SJCRH30 (cell line): ENCODE data around the gene GPHN. TPM values are rescaled to one million over a fixed set of nuclear protein-coding genes. Genes with fewer than 3 reads are reported as not detected.

Experiments
- DNase-seq, 2 experiments: peaks; one replicate each; pipeline ENCODE4 v3.0.0-alpha.2; 2015 to 2020
- H3K27ac ChIP-seq: fragments of 250-450 bp; sonication (Bioruptor Pico); 2 replicates; pipeline ENCODE4 v1.5.1; 2020; ENCODE audit warnings: mild to moderate bottlenecking, moderate library complexity
- H3K27me3 ChIP-seq: fragments of 250-450 bp; sonication (Bioruptor Pico); 2 replicates; pipeline ENCODE4 v1.5.1; 2020; ENCODE audit warnings: mild to moderate bottlenecking, moderate library complexity
- H3K36me3 ChIP-seq: fragments of 250-450 bp; sonication (Bioruptor Pico); 2 replicates; pipeline ENCODE4 v1.5.1; 2020; ENCODE audit warnings: mild to moderate bottlenecking, moderate library complexity
- H3K4me1 ChIP-seq: fragments of 250-450 bp; sonication (Bioruptor Pico); 2 replicates; pipeline ENCODE4 v1.5.1; 2020; ENCODE audit warnings: mild to moderate bottlenecking, moderate library complexity
- H3K4me3 ChIP-seq: fragments of 250-450 bp; sonication (Bioruptor Pico); 2 replicates; pipeline ENCODE4 v1.5.1; 2020; ENCODE audit warnings: mild to moderate bottlenecking, moderate library complexity
- H3K9me3 ChIP-seq: fragments of 250-450 bp; sonication (Bioruptor Pico); replicated peaks from 2 replicates; pipeline ENCODE4 v1.5.1; 2020; ENCODE audit warnings: mild to moderate bottlenecking, moderate library complexity
- total RNA-seq: library from RNA; depleted of rRNA; stranded (reverse); fragments of >200 nt; shearing (Covaris generic); gene quantifications from 2 replicates; pipeline ENCODE4 v1.2.3, GENCODE V29; 2014

GPHN gene
- total RNA-seq, 1 experiment from 2014 or later = 29.6 TPM

- no peak overlapping the region for H3K27ac ChIP-seq
- no peak overlapping the region for H3K4me3 ChIP-seq
- no peak for DNase-seq
- no peaks in the 10 kb centered on the region for H3K27me3 ChIP-seq
- no peaks in the 10 kb centered on the region for H3K4me1 ChIP-seq
- no peaks in the 10 kb centered on the region for H3K9me3 ChIP-seq
- no peaks in the 10 kb centered on the region for H3K36me3 ChIP-seq
These were observed 373.6 kb downstream of the GPHN start for GRCh38 chr14:66881596-66881995.

- 0 out of 2 replicates have a peak, but pooled peaks cover 3% of the 10 kb centered on the region for H3K36me3 ChIP-seq
- H3K9me3 ChIP-seq = no peaks in the 10 kb centered on the region
- no peak overlapping the region for H3K4me3 ChIP-seq
- DNase-seq = no peak
- no peaks in the 10 kb centered on the region for H3K4me1 ChIP-seq
- H3K27me3 ChIP-seq = no peaks in the 10 kb centered on the region
- no peak overlapping the region for H3K27ac ChIP-seq
These were observed 376.2 kb downstream of the GPHN start for GRCh38 chr14:66884149-66884548.

DNA sequence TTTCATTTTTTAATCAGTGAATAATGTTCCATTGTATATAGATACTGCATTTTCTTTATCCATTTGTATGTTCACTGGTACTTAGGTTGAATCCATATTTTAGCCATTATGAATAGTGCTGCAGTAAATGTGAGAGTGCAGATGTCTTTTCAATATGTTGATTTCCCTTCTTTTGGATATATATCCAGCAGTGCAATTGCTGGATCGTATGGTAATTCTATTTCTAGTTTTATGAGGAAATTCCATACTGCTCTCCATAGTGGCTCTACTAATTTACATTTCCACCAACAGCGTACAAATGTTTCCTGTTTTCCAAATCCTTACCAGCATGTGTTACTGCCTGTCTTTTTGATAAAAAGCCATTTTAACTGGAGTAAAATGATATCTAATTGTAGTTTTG is 392.8 kb downstream of the GPHN start:
- Histone ChIP-seq H3K4me1 (no peaks in the 10 kb centered on the region), H3K27me3 (no peaks in the 10 kb centered on the region), H3K36me3 (no peaks in the 10 kb centered on the region), H3K9me3 (no peaks in the 10 kb centered on the region), H3K27ac (no peak overlapping the region), H3K4me3 (no peak overlapping the region)
- no peak for DNase-seq

DNA sequence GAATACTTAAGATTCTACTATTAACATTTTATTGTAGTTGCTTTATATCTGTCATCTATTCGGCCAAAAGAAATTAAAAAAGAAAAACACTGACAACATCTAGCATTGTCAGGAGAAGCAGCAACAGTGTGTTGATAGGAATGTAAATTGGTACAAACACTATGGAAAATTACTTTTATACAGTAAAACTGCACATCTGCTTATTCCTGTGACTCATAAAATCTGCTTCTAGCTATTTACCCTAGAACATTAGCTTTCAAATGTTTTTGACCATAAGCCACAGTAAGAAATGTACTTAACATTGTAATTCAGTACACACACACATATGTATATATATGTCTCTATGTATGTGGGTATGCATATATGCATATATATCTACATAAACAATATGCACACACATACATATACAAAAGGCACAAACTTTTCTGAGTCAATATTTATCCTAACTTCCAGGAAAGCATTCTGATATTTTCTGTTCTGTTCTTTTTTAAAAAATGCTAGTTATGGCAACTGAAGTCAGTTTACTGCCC is 402.4 kb downstream of the GPHN start:
- H3K27ac ChIP-seq = no peak overlapping the region
- no peak overlapping the region for H3K4me3 ChIP-seq
- H3K36me3 ChIP-seq = no peaks in the 10 kb centered on the region
- H3K27me3 ChIP-seq = no peaks in the 10 kb centered on the region
- no peak for DNase-seq
- no peaks in the 10 kb centered on the region for H3K4me1 ChIP-seq
- H3K9me3 ChIP-seq = no peaks in the 10 kb centered on the region

GRCh38 chr14:66916421-66916820 is 408.5 kb downstream of the GPHN start:
- no peaks in the 10 kb centered on the region for H3K9me3 ChIP-seq
- DNase-seq = no peak
- H3K4me1 ChIP-seq = no peaks in the 10 kb centered on the region
- H3K4me3 ChIP-seq = no peak overlapping the region
- H3K27ac ChIP-seq = no peak overlapping the region
- H3K36me3 ChIP-seq = no peaks in the 10 kb centered on the region
- H3K27me3 ChIP-seq = no peaks in the 10 kb centered on the region

DNA sequence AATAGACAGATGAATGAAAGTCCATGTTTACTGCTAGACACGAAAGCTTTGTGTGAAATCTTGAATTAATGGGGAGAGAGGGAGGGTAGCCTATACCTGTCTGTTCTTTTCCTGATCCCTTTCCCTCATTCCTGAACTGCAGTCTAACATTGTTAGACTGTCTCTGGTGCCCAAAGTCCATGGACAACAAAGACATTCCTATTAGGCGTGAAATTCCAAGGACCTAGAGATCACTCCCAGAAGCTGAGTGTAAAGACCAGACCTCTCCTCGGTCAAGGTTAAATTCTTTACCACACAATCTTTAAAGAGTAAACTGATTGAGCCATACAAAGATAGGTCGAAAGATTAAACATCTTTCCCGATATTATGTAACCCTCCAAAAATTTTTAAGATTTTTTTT is 410.6 kb downstream of the GPHN start:
- Histone ChIP-seq H3K9me3 (no peaks in the 10 kb centered on the region), H3K4me1 (no peaks in the 10 kb centered on the region), H3K4me3 (no peak overlapping the region), H3K36me3 (peaks cover 8% of the 10 kb centered on the region; the same call in 1 of the 2 replicates), H3K27ac (no peak overlapping the region), H3K27me3 (no peaks in the 10 kb centered on the region)
- DNase-seq = no peak

- Histone ChIP-seq H3K27me3 (no peaks in the 10 kb centered on the region), H3K27ac (no peak overlapping the region), H3K36me3 (peaks cover 8% of the 10 kb centered on the region; the same call in 1 of the 2 replicates), H3K4me1 (no peaks in the 10 kb centered on the region), H3K4me3 (no peak overlapping the region), H3K9me3 (no peaks in the 10 kb centered on the region)
- no peak for DNase-seq
These were observed 412.2 kb downstream of the GPHN start for GRCh38 chr14:66920196-66920595.

DNA sequence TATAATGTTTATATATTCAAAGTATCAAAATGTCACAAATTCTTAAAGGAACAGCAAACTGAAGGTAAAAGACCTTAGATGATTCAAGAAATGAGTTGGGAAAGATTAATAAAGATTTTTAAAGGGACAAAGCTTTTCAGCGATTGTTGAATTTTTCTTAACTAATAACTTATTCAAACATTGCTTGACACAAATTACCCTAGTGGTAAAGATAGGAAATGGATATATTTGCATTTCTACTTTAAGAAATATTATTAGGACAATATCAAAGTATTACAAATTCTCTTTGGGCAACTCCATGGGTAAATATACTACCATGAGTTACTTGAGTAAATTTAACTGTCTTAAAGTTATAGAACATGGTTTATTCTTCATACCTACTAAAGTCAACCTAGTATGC is 415.3 kb downstream of the GPHN start:
- Histone ChIP-seq H3K36me3 (peaks cover 8% of the 10 kb centered on the region; the same call in 1 of the 2 replicates), H3K27me3 (no peaks in the 10 kb centered on the region), H3K4me1 (no peaks in the 10 kb centered on the region), H3K9me3 (no peaks in the 10 kb centered on the region), H3K27ac (no peak overlapping the region), H3K4me3 (no peak overlapping the region)
- DNase-seq = no peak

- Histone ChIP-seq H3K4me3 (no peak overlapping the region), H3K27me3 (no peaks in the 10 kb centered on the region), H3K27ac (no peak overlapping the region), H3K4me1 (no peaks in the 10 kb centered on the region), H3K9me3 (peaks cover 9% of the 10 kb centered on the region), H3K36me3 (peaks cover 15% of the 10 kb centered on the region)
- no peak for DNase-seq
These were observed 431.5 kb downstream of the GPHN start for GRCh38 chr14:66939409-66939808.

- H3K4me1 ChIP-seq = no peaks in the 10 kb centered on the region
- H3K36me3 ChIP-seq = peaks cover 18% of the 10 kb centered on the region
- no peak overlapping the region for H3K4me3 ChIP-seq
- peak; percentile 26 to 29 for DNase-seq
- peaks cover 20% of the 10 kb centered on the region for H3K9me3 ChIP-seq
- no peaks in the 10 kb centered on the region for H3K27me3 ChIP-seq
- no peak overlapping the region for H3K27ac ChIP-seq
These were observed 436.9 kb downstream of the GPHN start for GRCh38 chr14:66944872-66945271.

- H3K27me3 ChIP-seq = no peaks in the 10 kb centered on the region
- peaks cover 8% of the 10 kb centered on the region; the same call in 1 of the 2 replicates for H3K36me3 ChIP-seq
- H3K27ac ChIP-seq = no peak overlapping the region
- H3K4me3 ChIP-seq = no peak overlapping the region
- 0 out of 2 replicates have a peak, but pooled peaks cover 7% of the 10 kb centered on the region for H3K9me3 ChIP-seq
- no peak for DNase-seq
- H3K4me1 ChIP-seq = no peaks in the 10 kb centered on the region
These were observed 447.2 kb downstream of the GPHN start for GRCh38 chr14:66955159-66955558.

DNA sequence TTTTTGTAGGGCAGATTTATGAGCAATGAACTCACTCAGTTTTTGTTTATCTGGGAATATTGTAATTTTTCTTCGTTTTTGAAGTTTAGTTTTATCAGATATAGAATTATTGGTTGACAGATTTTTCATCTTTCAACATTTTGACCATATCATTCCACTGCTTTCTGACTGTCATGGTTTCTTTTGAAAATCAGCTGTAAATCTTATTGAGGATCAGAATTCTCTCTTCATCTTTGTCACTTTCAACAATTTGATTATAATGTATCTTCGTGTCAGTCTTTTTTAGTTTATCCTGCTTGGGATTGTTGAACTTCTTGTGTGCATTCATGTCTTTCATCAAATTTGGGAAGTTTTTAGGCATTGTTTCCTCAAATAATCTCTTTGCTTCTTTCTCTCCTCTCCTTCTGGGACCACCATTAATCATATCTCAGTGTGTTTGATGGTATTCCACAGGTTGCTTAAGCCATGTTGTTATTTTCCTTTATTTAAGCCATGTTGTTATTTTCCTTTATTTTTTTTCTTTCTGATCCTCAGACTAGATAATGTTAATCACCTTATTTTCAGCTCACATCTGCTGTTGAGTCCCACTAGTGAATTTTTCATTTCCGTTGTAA is 451.6 kb downstream of the GPHN start:
- no peak for DNase-seq
- peaks cover 8% of the 10 kb centered on the region; the same call in 1 of the 2 replicates for H3K36me3 ChIP-seq
- 0 out of 2 replicates have a peak, but pooled peaks cover 7% of the 10 kb centered on the region for H3K9me3 ChIP-seq
- H3K27me3 ChIP-seq = no peaks in the 10 kb centered on the region
- no peak overlapping the region for H3K4me3 ChIP-seq
- no peak overlapping the region for H3K27ac ChIP-seq
- H3K4me1 ChIP-seq = no peaks in the 10 kb centered on the region

DNA sequence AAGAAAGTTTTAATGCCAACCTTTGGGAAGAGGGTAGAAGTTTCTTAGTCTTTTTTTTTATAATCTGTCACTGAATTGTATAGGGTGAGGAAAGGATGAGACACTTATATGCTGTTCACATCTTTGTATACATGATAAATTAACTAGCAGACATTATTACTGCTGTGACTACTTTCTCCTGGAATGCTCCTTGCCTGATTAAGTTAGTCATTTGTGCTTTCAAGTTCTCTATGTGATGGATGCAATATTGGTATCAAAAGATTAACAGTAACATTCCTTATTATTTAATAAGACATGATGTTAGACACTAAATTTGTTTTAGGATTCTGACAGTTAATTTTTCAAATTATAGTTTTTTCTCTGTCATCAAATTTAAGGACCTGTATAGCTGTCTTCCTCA is 457.9 kb downstream of the GPHN start:
- Histone ChIP-seq H3K4me3 (no peak overlapping the region), H3K4me1 (no peaks in the 10 kb centered on the region), H3K9me3 (no peaks in the 10 kb centered on the region), H3K27me3 (no peaks in the 10 kb centered on the region), H3K27ac (no peak overlapping the region), H3K36me3 (0 out of 2 replicates have a peak, but pooled peaks cover 2% of the 10 kb centered on the region)
- no peak for DNase-seq

- no peak overlapping the region for H3K4me3 ChIP-seq
- no peaks in the 10 kb centered on the region for H3K4me1 ChIP-seq
- DNase-seq = no peak
- no peaks in the 10 kb centered on the region for H3K27me3 ChIP-seq
- H3K27ac ChIP-seq = no peak overlapping the region
- H3K9me3 ChIP-seq = no peaks in the 10 kb centered on the region; the same call in 1 of the 2 replicates
- 0 out of 2 replicates have a peak, but pooled peaks cover 2% of the 10 kb centered on the region for H3K36me3 ChIP-seq
These were observed 464.5 kb downstream of the GPHN start for GRCh38 chr14:66972469-66972868.

GRCh38 chr14:66974397-66975025 is 466.6 kb downstream of the GPHN start:
- H3K9me3 ChIP-seq = no peaks in the 10 kb centered on the region; the same call in 1 of the 2 replicates
- H3K4me3 ChIP-seq = no peak overlapping the region
- no peaks in the 10 kb centered on the region for H3K4me1 ChIP-seq
- H3K36me3 ChIP-seq = no peaks in the 10 kb centered on the region
- no peak overlapping the region for H3K27ac ChIP-seq
- DNase-seq = no peak
- H3K27me3 ChIP-seq = no peaks in the 10 kb centered on the region
